HepG2 (cell line): ENCODE measurements around the gene ZNF541. TPM values are rescaled to one million over a fixed set of nuclear protein-coding genes. Genes with fewer than 3 reads are reported as not detected.

ENCODE experiments used
- FOSL2 ChIP-seq: sonication (generic); formaldehyde crosslinking; IDR thresholded peaks from 2 replicates; pipeline ENCODE4 v1.4.0; 2020; ENCODE audit warnings: missing genetic modification reagents
- FOXC1 ChIP-seq: sonication (generic); formaldehyde crosslinking; IDR thresholded peaks from 2 replicates; pipeline ENCODE4 v1.8.0; 2022; ENCODE audit warnings: mild to moderate bottlenecking, missing genetic modification reagents, borderline replicate concordance
- GATA4 ChIP-seq: sonication (generic); IDR thresholded peaks from 2 replicates; pipeline ENCODE4 v1.6.1; 2016; ENCODE audit warnings: antibody characterized with exemption, low read depth, borderline replicate concordance
- HOXA5 ChIP-seq: sonication (generic); formaldehyde crosslinking; IDR thresholded peaks from 2 replicates; pipeline ENCODE4 v1.4.0; 2020; ENCODE audit warnings: missing genetic modification reagents
- IKZF1 ChIP-seq: fragments of 450-650 bp; IDR thresholded peaks from 2 replicates; pipeline ENCODE4 v1.7.1; 2016
- MIXL1 ChIP-seq: IDR thresholded peaks from 2 replicates; pipeline ENCODE4 v1.6.1; 2016
- NCOA2 ChIP-seq: sonication (generic); formaldehyde crosslinking; IDR thresholded peaks from 2 replicates; pipeline ENCODE4 v1.8.0; 2022; ENCODE audit warnings: inconsistent platforms
- RCOR2 ChIP-seq: IDR thresholded peaks from 2 replicates; pipeline ENCODE4 v1.6.1; 2016; ENCODE audit warnings: missing biosample characterization, missing genetic modification reagents
- TEAD3 ChIP-seq: optimal IDR thresholded peaks from 2 replicates; pipeline ENCODE3; 2016; ENCODE audit warnings: borderline replicate concordance
- ZNF468 ChIP-seq: sonication (generic); formaldehyde crosslinking; IDR thresholded peaks from 2 replicates; pipeline ENCODE4 v1.8.0; 2022; ENCODE audit warnings: mild to moderate bottlenecking, moderate library complexity, missing genetic modification reagents
- polyA plus RNA-seq, 8 experiments: library from polyadenylated mRNA; depleted of rRNA in 3 of 8; stranded (reverse) in 7 of 8; unstranded in 1 of 8; fragments of >200 nt; fragmentation: Illumina TruSeq in 4 of 8; extraction: Trizol in 4 of 8; gene quantifications; 2 replicates each; pipeline versions ENCODE4 v1.2.1 to v1.2.3, GENCODE V29; 2011 to 2016; ENCODE audit warnings: low read depth in 4 of 8, missing spikeins in 1 of 8, mixed read lengths in 1 of 8; ENCODE audit not compliant: insufficient read depth in 1 of 8
- total RNA-seq, 5 experiments: library from RNA; depleted of rRNA; stranded (reverse); fragments of >200 nt; fragmentation: Illumina TruSeq; extraction: Trizol; gene quantifications; 2 replicates each; pipeline ENCODE4 v1.2.3, GENCODE V29; 2016; ENCODE audit warnings: low read depth in 1 of 5
- TF ChIP-seq, protein P1 (sequence below): sonication (generic); formaldehyde crosslinking; IDR thresholded peaks from 2 replicates; pipeline ENCODE4 v1.8.1; 2022; ENCODE audit warnings: mild to moderate bottlenecking, missing genetic modification reagents
- TF ChIP-seq, protein P2 (sequence below): sonication (generic); formaldehyde crosslinking; IDR thresholded peaks from 2 replicates; pipeline ENCODE4 v1.8.1; 2023; ENCODE audit warnings: mild to moderate bottlenecking, missing genetic modification reagents
- TF ChIP-seq, protein P3 (sequence below): sonication (generic); formaldehyde crosslinking; IDR thresholded peaks from 2 replicates; pipeline ENCODE4 v1.4.0; 2020; ENCODE audit warnings: missing genetic modification reagents
- TF ChIP-seq, protein P4 (sequence below): sonication (generic); formaldehyde crosslinking; IDR thresholded peaks from 2 replicates; pipeline ENCODE4 v1.4.0; 2020; ENCODE audit warnings: missing genetic modification reagents
- TF ChIP-seq, protein P5 (sequence below): sonication (generic); formaldehyde crosslinking; IDR thresholded peaks from 2 replicates; pipeline ENCODE4 v1.5.1; 2020; ENCODE audit warnings: missing genetic modification reagents, mild to moderate bottlenecking, borderline replicate concordance
- TF ChIP-seq, protein P6 (sequence below), 2 experiments: sonication (generic) in 1 of 2; formaldehyde crosslinking in 1 of 2; IDR thresholded peaks; 2 replicates each; pipeline versions ENCODE4 v1.4.0 to v1.6.1; 2018 to 2020; ENCODE audit warnings: missing genetic modification reagents in 2 of 2, borderline replicate concordance in 1 of 2, low read depth in 1 of 2, mild to moderate bottlenecking in 1 of 2, missing biosample characterization in 1 of 2
- TF ChIP-seq, protein P7 (sequence below): sonication (generic); formaldehyde crosslinking; IDR thresholded peaks from 2 replicates; pipeline ENCODE4 v1.5.0; 2020; ENCODE audit warnings: missing genetic modification reagents

Gene ZNF541
- total and polyA plus RNA-seq, 2 of the 13 experiments (the other 11 are each of a cell fraction or from before 2014, with no cell fraction given): 0.03 to 0.04 TPM

DNA sequence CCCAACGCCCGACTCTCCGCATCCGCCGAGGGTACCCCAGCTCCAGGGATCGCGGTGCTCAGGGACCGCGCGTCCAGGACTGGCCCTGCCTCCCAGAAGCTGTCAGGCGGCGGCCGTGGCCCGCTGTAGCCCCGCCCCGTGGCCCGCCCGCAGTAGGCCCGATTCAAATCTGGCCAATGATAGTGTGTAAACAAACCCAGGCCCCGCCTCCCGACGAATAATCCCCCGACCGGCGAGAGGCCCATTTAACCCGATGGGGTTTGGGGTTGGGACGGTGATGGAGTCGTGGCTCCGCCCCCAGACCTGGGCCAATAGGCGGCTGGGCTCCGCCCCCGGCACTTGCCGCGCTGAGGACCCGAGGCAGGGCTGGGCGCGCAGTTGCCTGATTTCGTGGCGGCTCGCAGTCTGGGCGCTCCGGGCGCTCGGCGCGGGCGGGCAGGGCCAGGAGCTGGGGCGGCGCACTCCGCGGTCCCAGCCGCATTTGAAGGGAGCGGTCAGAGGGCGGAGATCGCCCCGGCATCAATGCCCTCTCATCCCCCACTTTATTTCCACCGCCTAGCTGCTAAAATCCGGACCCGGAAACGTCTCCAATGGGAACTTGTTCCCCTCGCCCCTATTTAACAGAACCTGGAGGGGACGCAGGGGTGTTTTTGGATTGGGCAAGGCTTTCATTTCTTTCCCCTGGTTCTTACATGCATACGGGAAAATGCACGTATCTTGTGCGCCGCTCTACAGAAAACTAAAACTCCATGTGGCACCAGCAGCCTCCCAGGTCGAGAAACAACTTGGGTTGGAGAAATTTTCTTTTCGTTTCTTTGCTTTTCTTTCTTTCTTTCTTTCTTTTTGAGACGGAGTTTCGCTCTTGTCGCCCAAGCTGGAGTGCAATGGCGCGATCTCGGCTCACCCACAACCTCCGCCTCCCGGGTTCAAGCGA, 27.6 kb upstream of the ZNF541 start (continued):
- TF ChIP-seq, protein P1, sequence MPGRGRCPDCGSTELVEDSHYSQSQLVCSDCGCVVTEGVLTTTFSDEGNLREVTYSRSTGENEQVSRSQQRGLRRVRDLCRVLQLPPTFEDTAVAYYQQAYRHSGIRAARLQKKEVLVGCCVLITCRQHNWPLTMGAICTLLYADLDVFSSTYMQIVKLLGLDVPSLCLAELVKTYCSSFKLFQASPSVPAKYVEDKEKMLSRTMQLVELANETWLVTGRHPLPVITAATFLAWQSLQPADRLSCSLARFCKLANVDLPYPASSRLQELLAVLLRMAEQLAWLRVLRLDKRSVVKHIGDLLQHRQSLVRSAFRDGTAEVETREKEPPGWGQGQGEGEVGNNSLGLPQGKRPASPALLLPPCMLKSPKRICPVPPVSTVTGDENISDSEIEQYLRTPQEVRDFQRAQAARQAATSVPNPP: peak; percentile 69; the same call in 1 of the 2 replicates
- no peak for TF ChIP-seq ZNF468 (CRISPR knock-in tag)
- no peak; the same call in 1 of the 2 replicates for TF ChIP-seq NCOA2 (CRISPR knock-in tag)
- TF ChIP-seq, protein P2, sequence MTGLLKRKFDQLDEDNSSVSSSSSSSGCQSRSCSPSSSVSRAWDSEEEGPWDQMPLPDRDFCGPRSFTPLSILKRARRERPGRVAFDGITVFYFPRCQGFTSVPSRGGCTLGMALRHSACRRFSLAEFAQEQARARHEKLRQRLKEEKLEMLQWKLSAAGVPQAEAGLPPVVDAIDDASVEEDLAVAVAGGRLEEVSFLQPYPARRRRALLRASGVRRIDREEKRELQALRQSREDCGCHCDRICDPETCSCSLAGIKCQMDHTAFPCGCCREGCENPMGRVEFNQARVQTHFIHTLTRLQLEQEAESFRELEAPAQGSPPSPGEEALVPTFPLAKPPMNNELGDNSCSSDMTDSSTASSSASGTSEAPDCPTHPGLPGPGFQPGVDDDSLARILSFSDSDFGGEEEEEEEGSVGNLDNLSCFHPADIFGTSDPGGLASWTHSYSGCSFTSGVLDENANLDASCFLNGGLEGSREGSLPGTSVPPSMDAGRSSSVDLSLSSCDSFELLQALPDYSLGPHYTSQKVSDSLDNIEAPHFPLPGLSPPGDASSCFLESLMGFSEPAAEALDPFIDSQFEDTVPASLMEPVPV (CRISPR knock-in tag): peak; percentile 90
- TF ChIP-seq GATA4: peak; percentile 32; the same call in 1 of the 2 replicates
- TF ChIP-seq, protein P3, sequence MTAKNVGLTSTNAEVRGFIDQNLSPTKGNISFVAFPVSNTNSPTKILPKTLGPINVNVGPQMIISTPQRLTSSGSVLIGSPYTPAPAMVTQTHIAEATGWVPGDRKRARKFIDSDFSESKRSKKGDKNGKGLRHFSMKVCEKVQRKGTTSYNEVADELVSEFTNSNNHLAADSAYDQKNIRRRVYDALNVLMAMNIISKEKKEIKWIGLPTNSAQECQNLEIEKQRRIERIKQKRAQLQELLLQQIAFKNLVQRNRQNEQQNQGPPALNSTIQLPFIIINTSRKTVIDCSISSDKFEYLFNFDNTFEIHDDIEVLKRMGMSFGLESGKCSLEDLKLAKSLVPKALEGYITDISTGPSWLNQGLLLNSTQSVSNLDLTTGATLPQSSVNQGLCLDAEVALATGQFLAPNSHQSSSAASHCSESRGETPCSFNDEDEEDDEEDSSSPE (CRISPR knock-in tag): peak; percentile 91
- TF ChIP-seq FOXC1 (CRISPR knock-in tag): peak; percentile 81
- 0 out of 2 replicates have a peak, but pooled peaks have one; percentile 13 for TF ChIP-seq MIXL1 (CRISPR knock-in tag)
- TF ChIP-seq FOSL2 (CRISPR knock-in tag): peak; percentile 6; the same call in 1 of the 2 replicates
- TF ChIP-seq HOXA5 (CRISPR knock-in tag): peak; percentile 70; the same call in 1 of the 2 replicates
- TF ChIP-seq, protein P4, sequence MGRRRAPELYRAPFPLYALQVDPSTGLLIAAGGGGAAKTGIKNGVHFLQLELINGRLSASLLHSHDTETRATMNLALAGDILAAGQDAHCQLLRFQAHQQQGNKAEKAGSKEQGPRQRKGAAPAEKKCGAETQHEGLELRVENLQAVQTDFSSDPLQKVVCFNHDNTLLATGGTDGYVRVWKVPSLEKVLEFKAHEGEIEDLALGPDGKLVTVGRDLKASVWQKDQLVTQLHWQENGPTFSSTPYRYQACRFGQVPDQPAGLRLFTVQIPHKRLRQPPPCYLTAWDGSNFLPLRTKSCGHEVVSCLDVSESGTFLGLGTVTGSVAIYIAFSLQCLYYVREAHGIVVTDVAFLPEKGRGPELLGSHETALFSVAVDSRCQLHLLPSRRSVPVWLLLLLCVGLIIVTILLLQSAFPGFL (CRISPR knock-in tag): no peak
- 0 out of 2 replicates have a peak, but pooled peaks have one; percentile 20 for TF ChIP-seq RCOR2 (CRISPR knock-in tag)
- TF ChIP-seq, protein P5, sequence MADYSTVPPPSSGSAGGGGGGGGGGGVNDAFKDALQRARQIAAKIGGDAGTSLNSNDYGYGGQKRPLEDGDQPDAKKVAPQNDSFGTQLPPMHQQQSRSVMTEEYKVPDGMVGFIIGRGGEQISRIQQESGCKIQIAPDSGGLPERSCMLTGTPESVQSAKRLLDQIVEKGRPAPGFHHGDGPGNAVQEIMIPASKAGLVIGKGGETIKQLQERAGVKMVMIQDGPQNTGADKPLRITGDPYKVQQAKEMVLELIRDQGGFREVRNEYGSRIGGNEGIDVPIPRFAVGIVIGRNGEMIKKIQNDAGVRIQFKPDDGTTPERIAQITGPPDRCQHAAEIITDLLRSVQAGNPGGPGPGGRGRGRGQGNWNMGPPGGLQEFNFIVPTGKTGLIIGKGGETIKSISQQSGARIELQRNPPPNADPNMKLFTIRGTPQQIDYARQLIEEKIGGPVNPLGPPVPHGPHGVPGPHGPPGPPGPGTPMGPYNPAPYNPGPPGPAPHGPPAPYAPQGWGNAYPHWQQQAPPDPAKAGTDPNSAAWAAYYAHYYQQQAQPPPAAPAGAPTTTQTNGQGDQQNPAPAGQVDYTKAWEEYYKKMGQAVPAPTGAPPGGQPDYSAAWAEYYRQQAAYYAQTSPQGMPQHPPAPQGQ (CRISPR knock-in tag): no peak
- TF ChIP-seq IKZF1: no peak
- TF ChIP-seq, protein P6, sequence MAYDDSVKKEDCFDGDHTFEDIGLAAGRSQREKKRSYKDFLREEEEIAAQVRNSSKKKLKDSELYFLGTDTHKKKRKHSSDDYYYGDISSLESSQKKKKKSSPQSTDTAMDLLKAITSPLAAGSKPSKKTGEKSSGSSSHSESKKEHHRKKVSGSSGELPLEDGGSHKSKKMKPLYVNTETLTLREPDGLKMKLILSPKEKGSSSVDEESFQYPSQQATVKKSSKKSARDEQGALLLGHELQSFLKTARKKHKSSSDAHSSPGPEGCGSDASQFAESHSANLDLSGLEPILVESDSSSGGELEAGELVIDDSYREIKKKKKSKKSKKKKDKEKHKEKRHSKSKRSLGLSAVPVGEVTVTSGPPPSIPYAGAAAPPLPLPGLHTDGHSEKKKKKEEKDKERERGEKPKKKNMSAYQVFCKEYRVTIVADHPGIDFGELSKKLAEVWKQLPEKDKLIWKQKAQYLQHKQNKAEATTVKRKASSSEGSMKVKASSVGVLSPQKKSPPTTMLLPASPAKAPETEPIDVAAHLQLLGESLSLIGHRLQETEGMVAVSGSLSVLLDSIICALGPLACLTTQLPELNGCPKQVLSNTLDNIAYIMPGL (CRISPR knock-in tag; IDR thresholded peaks at IDR 0.05; ENCODE audit: borderline replicate concordance in 1 of 2, low read depth in 1 of 2): peak; percentile 68 to 70; a peak in 3 of 4 replicates
- peak; percentile 37 for TF ChIP-seq TEAD3 (CRISPR knock-in tag)
- TF ChIP-seq, protein P7, sequence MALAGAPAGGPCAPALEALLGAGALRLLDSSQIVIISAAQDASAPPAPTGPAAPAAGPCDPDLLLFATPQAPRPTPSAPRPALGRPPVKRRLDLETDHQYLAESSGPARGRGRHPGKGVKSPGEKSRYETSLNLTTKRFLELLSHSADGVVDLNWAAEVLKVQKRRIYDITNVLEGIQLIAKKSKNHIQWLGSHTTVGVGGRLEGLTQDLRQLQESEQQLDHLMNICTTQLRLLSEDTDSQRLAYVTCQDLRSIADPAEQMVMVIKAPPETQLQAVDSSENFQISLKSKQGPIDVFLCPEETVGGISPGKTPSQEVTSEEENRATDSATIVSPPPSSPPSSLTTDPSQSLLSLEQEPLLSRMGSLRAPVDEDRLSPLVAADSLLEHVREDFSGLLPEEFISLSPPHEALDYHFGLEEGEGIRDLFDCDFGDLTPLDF: peak; percentile 91
